GM19351 (cell line): Measurements from ENCODE around the gene NHSL2.
"Not testable (repeated sequence)": the region's sequence is repeated elsewhere in the genome, so short reads cannot be mapped to it uniquely, and the experiment has no call there.

Experiments
- ATAC-seq: cut with Tn5 transposase; IDR thresholded peaks from one replicate; pipeline ENCODE4 v1.9.1; 2021; ENCODE audit warnings: mild to moderate bottlenecking, moderate library complexity; ENCODE audit not compliant: unreplicated experiment

Gene NHSL2

DNA sequence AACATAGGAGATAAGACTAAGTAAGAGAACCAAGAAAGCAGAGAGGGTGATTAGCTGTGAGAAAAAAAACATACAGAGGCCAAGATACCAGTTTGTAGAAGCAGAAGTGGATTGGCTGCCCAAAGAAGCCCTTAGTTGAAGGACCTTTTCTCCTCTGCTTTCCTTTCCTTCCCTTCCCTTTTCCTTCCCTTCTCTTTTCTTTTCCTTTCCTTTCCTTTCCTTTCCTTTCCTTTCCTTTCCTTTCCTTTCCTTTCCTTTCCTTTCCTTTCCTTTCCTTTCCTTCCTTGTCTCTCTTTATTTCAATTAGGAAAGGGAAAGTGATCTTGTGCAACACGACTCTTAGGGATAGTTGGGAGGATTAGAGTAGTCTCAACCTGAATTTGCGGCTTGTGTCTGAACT is 128.2 kb downstream of the NHSL2 start:
- ATAC-seq = no peak

DNA sequence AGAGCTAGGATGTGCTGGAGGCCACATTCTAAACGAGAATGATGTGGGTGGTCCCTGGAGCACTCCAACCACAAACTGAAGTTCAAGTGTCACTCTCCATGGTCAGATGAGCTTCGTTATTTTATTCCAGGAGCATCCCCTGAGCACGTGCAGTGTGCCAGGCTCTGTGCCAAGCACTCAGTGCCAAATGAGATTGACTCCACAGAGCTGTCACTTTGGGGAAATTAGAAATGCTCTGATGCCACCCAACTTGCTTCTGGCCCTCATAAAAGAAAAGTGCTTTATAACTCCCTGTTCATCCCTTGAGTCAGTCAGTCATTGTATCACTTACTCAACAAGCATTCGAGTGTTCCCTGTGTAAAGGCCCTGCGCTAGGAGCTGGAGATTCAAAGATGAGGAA is 129.9 kb downstream of the NHSL2 start:
- ATAC-seq = no peak

DNA sequence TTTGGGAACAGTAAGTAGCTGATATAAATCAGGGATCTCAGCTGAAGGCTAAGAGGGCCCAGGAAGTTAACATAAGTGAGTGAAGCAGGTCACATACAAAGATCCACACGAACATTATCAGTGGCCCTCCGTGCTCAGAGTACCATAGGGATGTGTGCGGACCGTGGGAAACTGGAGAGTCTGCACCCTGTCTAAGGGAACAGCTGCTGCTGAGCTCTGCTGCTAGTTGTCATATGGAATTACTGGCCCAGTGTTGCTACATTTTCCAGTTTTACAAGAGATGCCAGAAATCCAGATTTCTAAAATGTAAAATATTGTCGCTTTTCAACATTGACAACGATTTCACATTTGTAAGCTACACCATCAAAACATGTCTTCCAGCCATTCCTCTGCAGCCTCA is 130.5 kb downstream of the NHSL2 start:
- ATAC-seq = no peak

DNA sequence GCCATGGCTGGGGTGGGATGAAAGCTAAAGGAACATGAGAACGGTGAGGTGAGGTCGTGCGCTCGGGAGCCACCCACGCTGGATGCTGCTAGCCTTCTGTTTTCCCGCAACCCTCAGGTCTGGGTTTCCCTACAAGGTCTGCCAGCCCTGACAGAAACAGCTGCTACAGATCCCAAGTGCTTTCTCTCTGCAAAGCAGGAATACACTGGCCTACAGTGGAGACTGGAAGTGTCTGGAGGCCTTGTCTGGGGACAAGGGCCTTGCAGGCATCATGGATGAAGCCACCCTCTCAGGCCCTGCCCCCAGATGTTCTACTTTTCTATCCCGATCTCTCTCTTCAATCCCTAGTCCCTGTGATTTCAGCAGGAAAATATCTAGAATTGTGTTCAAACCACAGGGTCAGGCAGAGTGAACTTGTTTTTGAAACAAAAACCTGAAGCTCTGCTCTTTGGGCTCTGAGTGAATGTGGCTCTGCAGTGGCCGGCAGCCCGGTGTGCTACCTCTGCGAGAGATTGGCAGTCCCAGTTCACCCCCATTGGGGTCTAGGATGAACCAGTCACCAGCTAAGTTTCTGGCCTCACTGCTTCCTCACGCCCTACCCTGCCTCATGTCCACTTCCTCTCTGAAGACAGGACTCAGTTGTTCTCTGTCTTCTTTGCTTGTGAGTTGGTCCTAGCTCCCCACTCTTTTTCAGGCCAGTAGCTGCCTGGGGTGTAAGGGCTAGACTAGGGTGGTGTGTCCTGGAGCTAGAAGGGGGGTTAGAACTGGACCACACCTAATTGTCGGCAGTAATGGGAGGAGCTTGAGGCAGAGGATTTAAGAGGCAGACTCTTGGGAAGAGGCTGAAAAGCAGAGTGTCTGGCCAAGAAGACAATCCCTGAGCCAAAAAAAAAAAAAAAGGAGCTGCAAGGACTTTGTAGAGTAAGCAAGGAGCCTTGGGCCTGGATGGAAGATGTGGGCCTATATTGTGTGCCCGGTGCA is 131.5 kb downstream of the NHSL2 start:
- ATAC-seq = no peak

DNA sequence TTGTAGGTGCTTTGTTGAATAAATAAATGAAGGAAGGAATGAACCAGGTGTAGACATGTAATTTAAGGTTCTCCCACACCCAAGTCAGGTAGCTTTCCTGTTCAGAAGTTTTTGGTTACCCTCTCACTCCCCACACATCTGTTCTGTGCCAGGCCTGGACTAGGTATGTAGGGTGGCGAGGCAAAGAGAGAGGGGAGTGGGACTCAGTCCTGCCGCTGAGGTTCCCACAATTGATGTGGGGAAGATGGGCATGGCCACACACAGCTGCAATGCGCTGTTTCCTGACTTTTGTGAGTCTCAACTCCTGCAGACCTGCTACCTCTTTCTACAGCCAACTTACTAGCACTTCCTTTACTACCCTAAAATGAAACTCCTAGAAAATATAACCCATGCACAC is 132.2 kb downstream of the NHSL2 start:
- ATAC-seq = no peak

DNA sequence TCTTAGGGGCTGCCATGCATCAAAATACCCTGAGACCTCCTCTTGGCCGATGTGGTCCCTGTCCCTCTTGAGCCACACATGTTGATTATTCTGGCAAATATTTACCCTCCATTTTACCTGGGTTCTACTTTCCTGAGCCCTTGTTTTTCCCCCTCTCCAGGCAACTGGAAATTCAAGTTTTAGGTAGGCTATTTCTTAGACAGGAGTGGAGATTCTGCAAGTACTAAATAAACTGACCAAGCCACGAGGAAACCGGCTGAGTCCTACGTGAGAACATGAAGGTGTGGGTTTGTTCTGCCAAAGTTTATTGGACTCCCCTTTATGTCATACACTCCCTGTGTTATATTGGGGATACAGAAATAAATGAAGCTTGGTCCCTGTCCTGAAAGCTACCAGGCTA is 133.0 kb downstream of the NHSL2 start:
- no peak for ATAC-seq

DNA sequence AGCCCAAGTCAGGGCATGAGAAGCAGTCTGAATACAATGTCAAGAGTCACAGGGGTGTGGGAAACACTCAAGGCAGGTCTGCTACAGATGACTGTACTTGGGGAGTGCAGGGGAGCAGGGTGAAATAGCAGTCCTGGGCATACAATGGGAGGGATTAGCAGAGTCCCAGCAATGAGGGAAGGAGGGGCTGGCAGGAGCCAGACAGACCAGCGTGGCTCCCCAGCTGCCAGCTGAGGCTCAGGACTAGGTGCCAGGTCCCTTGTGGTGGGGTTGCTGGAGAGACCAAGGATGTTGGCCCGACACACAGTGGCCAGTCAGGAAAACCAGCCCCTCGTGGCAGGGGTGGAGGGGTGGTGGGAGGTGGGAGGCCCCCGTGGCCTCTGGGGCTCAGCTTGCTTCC is 134.5 kb downstream of the NHSL2 start:
- no peak for ATAC-seq

DNA sequence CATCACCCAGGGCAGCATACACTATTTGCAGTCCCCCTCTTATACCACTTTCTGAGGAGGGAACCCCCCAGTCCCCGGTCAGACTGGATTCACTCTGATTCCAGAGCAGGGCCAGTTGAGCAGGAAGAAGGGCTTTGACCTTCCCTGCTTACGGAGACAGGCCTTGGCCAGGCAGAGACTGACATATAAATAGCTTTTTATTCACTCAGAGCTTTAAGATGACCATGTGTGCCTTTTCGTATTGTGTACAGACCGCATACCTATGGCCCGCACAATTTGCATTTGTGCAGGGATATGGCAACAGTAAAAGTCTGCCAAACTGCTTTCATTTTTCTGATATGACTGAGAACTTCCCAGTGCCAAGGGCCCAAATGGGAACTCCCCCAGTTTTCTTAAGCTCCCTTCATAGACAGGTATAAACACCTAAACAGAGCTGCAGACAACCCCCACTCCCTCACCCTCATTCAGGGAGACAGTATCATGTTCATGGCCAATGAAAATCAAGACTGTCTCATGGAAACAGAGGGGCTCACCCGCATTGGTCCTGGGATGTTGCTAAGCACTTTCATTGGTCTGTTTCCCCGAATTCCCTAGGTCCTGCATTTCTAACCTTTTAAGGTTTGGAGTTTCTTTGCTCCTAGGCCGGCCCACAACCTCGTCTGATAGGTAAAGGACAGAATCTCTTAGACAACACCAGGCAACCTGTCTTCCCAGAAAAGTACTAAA is 135.1 kb downstream of the NHSL2 start:
- no peak for ATAC-seq

DNA sequence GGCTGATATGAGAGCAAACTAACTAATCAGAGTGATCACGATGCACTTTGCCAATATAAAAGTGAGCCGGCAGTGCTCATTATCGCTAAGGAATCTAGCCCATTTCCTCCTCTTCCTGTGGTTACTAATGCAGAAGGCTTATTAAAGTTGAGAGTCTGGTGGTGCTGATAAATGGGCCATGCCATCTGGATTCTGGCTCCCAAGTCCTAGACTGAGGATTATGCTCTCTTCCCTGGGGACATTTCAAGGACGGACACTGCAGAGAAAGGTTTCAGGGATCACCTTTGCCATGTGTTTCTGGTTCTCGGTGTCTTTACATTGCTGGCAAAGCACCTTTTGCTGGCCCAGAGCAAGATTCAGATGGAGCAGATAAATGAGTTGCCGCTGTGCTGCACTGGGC is 135.8 kb downstream of the NHSL2 start:
- ATAC-seq = no peak

DNA sequence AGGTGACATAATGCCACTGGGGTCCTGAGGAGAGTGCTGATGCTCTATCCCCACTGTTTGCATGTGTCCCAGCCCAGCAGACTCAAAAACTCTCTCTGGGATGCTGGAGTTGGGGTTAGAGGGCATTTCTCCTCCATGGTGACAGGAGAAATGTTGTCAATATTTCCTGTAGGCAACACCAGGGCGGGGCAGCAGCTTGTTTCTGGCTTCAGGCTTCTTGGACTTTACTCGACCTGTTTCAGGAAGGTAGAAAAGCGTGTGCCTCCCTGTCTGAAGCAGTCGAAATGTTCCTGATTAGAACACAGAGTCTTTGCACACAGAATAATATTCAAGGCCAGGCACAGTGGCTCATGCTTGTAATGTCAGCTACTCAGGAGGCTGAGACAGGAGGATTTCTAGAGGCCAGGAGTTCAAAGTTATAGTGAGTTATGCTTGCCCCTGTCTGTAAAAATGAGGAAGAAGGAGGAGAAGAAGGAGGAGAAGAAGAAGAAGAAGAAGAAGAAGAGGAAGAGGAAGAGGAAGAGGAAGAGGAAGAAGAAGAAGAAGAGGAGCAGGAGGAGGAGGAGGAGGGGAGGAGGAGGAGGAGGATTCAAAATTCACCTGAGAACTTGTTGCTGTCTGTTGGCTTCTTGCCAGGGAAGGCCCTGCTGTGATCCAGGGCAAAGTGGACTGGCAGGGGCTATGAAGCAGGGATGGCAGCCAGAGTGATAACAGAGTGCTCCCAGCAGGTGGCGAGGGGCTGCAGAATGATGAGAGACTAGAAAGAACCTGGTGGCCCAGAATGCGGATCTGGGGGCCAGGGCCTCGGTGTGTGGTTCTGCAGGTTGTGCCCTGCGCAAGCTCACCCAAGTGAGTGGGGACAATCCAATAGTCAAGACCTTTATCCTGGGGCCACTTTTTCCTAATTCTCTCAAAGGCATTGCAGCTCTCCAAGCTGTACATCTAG is 138.1 kb downstream of the NHSL2 start:
- ATAC-seq = no peak

DNA sequence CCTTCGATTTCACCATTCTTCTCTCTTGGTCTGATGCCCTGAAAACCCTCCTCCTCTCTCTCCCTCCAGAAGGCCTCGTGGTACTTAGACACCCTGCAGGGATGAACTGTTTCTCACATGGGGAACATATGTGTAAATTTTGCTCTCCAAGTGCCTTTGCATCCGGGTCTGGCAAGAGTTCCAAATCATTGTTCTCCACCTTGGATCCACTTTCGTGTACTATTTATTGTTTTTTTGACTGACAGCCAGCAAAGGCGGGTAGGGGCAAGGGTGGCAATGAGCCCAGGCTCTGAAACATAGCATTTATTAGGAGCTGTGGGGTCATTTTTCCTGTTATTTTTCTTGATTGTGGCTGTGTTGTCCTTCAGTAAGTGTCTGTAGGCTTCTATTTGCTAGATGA is 139.4 kb downstream of the NHSL2 start:
- ATAC-seq = no peak

DNA sequence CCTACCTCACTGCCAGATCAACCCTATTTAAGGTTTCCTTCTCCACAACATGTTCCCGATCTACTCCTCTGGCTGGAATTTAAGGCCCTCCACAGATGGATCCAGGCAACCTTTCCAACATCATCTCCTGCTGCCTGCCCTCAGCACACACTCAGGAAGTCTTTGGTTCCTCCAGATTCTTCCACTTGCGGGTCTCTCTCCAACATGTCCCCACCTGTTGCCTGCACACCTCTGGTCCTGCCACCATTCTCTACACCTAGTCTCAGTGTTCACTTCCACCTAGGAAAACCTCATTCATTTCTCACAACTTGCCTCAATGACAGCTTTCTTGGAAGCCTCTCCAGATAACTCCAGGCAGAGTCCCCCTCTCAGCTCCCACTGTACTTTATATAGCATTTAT is 140.9 kb downstream of the NHSL2 start:
- ATAC-seq = no peak

DNA sequence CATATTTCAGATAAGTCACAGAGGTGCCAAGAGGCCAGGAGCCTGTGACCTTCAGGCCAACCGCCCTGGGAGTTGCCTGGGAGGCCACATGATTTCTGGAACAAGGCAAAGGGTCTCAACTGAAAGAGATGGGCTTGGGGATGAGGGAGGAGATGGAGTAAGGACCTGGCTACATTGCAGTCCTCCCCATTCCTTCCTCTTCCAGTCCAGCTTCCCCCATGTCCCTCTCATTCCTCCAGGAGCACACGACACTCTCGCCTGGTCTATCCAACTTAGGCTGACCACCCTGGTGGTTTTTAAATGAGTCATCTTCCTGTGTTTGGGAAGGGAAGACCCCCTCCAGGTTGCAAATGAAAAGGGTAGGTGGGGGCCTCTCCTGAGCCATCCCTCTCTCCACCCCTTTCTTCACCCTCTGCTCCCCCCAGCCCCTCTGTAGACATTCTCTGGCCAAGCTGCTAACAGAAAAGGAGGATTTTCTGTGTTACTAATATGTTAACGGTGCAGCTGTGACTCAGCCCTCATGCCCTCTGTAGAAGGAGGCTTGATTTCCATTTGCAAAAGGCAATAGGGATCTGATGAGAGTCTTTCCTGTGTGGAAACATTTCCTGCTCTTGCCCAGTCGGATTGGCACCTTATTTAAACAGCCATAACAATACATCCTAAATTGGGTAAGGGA is 141.9 kb downstream of the NHSL2 start:
- ATAC-seq = no peak

DNA sequence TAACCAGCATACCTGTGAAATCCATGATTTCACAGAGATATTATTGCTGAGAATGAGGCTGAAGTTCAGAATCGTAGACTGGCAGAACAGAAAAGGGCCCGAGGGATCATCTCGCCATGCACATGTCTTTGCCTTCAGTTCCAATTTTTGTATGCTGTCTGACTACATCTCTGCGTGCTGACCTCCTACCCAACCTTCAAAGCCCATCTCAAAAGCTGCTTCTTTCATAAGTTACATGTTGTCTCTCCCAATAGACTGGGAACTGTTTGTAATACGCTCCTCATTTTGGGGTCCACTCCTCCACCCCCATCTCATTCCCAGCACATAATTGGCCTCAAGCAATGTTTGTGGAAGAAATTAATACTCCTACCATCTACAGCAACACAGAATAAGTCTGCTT is 142.9 kb downstream of the NHSL2 start:
- ATAC-seq = no peak

DNA sequence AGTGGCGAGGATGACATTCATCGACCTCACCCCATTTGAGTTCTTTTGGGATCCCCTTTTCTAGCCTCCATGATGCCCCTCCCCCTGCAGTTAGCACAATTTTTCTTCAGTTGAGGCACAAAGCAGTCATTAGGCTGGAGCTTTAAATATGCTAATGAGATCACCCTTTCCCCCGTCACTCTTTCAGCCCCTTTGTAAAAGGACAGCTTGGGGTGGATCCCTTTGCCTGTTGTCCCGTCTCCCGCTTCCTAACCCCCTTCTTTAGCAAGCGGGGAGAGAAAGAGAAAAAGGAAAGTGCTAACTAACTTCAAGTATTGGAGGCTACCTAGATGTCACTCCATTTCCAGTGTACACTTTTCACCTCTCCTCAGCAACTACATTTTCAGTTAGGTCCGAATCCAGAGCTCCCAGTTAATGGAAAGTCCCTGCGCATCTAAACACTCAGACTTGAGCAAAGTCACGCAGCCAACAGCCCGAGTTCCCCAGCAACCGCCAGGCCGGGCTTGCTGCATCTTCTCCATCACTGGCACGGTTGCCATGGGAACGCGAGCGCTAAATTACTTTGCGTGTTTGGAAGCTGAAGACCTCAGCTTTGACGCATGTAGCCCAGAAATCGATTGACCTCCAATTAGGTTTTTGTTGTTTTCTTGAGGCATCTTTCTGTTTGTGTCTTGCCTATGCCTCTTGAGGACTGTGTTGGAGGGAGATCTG is 144.3 kb downstream of the NHSL2 start:
- ATAC-seq = no peak

DNA sequence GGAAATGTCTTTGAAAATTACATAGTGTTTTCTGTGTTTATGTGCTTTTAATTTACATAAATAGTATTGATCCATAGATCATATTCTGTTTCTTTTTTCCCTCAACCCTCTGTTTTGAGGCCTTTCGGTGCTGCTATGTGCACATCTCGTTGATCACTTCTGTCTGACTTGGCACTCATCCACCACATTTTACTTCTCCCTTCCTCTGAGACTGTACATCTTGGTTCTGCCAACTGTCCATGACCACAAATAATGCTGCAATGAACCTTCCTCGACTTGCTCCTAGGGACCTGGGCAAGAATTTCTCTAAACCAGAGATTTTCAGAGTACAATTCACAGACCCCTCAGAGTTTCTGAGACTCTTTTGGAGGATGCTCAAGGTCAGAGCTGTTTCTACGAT is 146.7 kb downstream of the NHSL2 start:
- no peak for ATAC-seq

DNA sequence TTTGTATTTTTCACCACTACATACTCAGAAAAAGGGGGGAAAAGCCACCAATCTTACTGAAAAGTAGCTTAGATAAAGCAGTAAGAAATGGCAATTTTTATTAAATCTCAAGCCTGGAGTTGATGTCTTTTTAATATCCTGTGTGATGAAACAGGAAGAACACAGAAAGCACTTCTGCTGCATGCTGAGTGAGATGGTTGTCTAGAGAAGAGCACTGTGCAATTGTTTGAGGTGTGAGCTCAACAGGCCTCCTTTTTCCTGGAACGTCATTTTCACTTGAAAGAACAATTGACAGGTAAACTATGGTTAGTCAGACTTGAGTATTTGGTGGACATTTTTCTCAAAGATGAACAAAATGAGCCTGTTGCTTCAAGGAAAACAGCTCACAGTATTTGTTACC is 147.2 kb downstream of the NHSL2 start:
- no peak for ATAC-seq

DNA sequence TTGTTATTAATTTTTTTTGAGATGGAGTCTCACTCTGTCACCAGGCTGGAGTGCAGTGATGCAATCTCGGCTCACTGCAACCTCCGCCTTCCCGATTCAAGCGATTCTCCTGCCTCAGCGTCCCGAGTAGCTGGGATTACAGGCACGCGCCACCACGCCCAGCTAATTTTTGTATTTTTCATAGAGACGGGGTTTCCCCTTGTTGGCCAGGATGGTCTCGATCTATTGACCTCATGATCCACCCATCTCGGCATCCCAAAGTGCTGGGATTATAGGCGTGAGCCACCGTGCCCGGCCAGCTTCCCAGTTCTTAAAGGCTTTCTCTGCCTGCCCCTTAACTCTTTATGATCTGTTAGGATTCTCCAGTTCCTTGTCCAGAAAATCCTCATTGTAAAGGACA is 147.7 kb downstream of the NHSL2 start:
- ATAC-seq = not testable (repeated sequence)

DNA sequence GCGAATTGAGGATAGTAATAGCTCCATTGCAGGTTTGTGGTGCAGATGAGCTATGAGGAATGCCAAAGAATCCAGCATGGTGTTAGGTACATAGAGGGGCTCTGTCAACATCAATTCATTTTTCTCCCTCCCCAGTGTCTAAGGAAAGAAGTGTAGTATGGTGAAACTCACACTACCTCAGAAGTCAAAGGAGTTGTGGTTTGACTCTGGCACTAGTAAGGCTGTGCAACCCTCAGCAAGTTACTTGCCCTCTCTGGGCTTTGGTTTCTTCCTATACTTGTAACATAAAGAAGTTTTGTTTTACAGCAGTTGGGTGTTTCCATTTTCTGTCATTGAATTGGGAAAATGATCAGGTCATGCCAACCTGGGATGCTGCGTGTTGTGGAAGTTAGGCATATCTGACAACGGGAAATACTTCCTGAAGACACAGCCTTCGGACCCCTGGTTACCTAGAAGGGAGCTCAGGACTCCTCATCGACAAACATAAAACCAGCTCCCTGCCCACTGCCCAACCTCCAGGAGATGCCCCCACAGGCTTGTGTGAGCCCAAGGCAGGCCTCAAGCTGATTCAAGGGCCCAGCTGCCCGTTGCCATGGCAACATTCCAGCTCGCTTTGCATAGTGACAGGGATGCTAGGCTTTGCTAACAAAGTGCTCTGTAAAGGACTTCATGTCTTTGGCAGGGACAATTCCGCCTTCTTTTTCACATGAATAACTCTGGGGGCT is 149.7 kb downstream of the NHSL2 start:
- no peak for ATAC-seq
